Astrocyte of the cerebellum (primary cell): Measurements from ENCODE around the gene TBC1D22B.
"Not testable (repeated sequence)": the region's sequence is repeated elsewhere in the genome, so short reads cannot be mapped to it uniquely, and the experiment has no call there.

Experiments used
- DNase-seq: peaks from one replicate; pipeline ENCODE4 v3.0.0-alpha.2; 2011; ENCODE audit warnings: low read depth
- H3K4me3 ChIP-seq: 2 replicates; pipeline ENCODE4 v1.5.1; 2011; ENCODE audit warnings: mild to moderate bottlenecking, low read depth, low read length, moderate library complexity
- in situ Hi-C: cut with HindIII; loops from 2 replicates; pipeline ENCODE4 v1.10.0; 2017; ENCODE audit warnings: low sequenced_read_pairs
- TF ChIP-seq, protein P1 (sequence below): IDR thresholded peaks from 2 replicates; pipeline ENCODE4 v1.5.1; 2012; ENCODE audit warnings: low read length, low read depth, moderate library complexity, mild to moderate bottlenecking; ENCODE audit errors: missing control alignments

The TBC1D22B gene

DNA sequence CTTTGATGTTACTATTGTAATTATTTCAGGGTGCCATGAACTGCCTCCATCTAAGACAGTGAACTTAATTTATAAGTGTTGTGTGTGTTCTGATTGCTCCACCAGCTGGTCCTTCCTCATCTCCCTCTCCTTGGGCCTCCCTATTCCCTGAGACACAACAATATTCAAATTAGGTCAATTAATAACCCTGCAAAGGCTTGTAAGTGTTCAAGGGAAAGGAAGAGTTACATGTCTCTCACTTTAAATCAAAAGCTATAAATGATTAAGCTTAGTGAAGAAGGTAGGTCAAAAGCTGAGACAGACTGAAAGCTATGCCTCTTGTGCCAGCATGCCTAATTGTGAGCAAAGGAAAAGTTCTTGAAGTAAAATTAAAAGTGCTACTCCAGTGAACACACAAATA lies 35.9 kb downstream of the TBC1D22B start:
- H3K4me3 ChIP-seq: no peak overlapping the region
- TF ChIP-seq, protein P1, sequence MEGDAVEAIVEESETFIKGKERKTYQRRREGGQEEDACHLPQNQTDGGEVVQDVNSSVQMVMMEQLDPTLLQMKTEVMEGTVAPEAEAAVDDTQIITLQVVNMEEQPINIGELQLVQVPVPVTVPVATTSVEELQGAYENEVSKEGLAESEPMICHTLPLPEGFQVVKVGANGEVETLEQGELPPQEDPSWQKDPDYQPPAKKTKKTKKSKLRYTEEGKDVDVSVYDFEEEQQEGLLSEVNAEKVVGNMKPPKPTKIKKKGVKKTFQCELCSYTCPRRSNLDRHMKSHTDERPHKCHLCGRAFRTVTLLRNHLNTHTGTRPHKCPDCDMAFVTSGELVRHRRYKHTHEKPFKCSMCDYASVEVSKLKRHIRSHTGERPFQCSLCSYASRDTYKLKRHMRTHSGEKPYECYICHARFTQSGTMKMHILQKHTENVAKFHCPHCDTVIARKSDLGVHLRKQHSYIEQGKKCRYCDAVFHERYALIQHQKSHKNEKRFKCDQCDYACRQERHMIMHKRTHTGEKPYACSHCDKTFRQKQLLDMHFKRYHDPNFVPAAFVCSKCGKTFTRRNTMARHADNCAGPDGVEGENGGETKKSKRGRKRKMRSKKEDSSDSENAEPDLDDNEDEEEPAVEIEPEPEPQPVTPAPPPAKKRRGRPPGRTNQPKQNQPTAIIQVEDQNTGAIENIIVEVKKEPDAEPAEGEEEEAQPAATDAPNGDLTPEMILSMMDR: no peak
- in situ Hi-C loops: no loop called here
- DNase-seq: no peak

DNA sequence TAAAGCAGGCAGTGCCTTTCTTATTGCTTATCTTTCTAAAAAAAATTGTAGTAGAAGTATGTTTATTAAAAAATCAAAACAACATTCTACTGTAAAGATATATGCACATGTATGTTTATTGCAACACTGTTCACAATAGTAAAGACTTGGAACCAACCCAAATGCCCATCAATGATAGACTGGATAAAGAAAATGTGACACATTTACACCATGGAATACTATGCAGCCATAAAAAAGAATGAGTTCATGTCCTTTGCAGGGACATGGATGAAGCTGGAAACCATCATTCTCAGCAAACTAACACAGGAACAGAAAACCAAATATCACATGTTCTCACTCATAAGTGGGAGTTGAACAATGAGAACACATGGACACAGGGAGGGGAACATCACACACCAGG lies 40.1 kb downstream of the TBC1D22B start:
- in situ Hi-C loops, DNase-seq, H3K4me3 ChIP-seq: not testable (repeated sequence)

DNA sequence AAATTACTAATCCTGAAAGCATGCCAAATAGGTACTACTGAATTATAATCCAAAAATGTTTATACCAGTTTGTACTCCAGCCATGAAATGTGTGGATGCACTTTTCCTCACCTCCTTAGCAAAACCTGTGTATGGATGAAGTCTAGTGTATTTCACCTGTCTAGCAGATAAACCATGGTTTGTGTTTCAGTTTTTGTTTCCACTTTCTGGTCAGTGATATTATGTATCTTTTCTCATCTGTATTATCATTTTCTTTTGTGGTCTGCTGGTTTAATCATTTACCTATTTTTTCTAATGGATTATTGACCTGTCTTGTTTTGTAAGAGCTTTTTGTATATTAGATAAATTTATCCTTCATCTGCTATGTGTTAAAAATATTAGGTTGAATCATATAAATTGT lies 41.4 kb downstream of the TBC1D22B start:
- in situ Hi-C loops: no loop called here
- no peak for DNase-seq
- TF ChIP-seq, protein P1: no peak
- H3K4me3 ChIP-seq: no peak overlapping the region

DNA sequence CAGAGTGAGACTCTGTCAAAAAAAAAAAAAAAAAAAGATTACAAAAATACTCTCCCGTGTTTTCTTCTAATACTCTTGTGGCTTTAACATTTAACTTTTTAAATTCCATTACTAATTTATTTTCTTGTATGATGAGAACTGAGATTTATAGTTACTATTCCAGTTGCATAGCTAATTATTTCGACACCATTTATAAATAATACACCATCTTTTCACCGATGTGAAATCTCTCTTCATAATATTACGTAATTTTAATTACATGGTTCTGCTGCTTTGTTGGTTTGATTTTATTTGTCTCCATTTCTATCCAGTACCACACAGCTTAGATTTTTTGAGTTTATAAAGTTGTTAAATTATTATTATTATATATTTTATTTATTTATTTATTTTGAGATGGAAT lies 42.4 kb downstream of the TBC1D22B start:
- TF ChIP-seq, protein P1: no peak
- H3K4me3 ChIP-seq: no peak overlapping the region

DNA sequence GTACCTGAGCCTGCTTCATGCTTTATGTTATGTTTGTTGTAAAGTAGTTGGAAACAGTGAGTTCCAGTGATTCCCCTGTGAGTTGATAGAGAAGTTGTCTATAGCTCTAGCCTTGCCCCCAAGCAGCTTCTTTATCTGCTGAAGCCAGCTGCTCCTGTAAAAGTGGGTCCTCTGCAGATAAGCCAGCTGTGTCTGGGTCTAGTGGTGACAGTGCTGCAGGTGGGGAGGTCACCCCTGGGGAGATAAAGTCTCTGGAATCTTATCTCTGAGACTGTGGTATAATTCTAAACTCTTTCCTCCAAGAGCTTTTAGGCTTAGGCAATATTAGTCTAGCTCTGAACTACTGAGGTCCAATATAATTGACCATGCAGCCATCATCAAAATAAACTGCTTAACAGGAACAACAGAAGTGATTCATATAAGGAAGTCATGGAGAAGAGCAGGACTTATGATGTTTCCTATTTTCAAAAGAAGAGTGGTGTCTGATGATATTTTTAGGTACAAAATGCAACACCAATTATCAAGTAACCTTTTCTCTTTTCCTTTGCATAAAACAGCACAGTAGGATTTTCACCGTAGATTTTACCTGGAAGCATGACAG lies 44.6 kb downstream of the TBC1D22B start:
- no peak overlapping the region for H3K4me3 ChIP-seq
- in situ Hi-C loops: no loop called here
- TF ChIP-seq, protein P1: no peak
- DNase-seq: no peak

More for the DNA sequence above, 42.4 kb downstream of the TBC1D22B start:
- DNase-seq: no peak
- in situ Hi-C loops: no loop called here

DNA sequence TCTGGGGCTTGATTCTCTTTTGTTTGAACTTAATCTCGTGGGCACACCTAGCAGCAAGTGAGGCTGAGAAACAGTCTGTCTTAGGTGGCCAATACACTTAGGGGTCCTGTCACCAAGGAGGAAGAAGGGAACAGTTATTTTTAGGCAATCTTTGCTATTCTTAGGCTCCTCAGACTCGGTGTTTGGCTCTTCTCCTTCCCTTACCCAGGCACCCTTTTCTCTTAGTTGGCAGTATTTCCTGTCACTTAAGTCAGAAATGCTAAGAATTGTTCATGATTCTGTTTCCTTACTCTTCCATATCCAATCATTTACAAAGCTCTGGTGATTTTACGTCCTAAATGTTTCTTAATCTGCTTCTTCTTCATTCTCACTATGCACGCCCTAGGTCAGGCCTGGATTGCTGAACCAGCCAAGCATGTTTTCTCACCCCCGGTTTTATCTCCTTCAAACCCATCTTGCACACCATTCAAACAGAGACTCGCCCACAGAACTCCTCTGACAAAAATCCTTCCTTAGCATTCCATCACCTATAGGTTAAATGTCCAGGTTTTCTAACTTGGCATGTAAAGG lies 45.6 kb downstream of the TBC1D22B start:
- in situ Hi-C loops: no loop called here
- H3K4me3 ChIP-seq: no peak overlapping the region
- no peak for DNase-seq
- TF ChIP-seq, protein P1: no peak

DNA sequence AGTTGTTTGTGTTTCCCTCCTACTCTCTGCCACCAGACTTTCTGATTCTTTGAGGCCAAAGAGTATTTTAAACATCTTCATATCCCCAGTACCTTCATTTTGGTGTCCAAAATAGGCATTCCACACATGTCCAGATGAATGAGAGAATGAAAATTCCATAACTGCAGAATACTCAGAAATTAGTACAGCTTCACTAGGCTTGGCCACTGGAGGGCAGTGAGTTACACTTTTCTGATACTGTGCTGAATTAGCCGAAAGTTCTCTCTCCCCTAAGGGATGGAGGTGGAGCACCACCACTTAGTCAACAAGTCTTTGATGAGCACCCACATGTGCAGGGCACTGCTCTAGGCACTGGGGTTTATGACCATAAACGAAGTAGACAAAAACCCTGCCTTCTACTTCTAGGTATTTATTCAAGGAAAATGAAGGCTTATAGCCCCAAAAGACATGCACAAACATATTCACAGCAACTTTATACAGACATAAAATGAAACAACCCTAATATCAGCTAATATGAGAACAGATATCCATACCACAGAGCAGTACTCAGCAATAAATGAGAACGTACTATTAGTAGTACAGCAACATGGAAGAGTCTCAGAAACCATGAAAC lies 46.4 kb downstream of the TBC1D22B start:
- no peak overlapping the region for H3K4me3 ChIP-seq
- no peak for DNase-seq
- in situ Hi-C loops: no loop called here
- TF ChIP-seq, protein P1: peak; percentile 71
